Astrocyte of the spinal cord (primary cell): Measurements from ENCODE around the gene LGR5.

Source experiments
- DNase-seq: peaks from one replicate; pipeline ENCODE4 v3.0.0; 2011; ENCODE audit warnings: low read depth, low spot score
- H3K4me3 ChIP-seq: 2 replicates; pipeline ENCODE4 v1.5.1; 2011; ENCODE audit warnings: low read depth, mild to moderate bottlenecking, low read length, moderate library complexity
- CTCF ChIP-seq: IDR thresholded peaks from 2 replicates; pipeline ENCODE4 v1.5.1; 2012; ENCODE audit warnings: low read depth, mild to moderate bottlenecking, low read length, inconsistent platforms
- in situ Hi-C: cut with HindIII; loops from 2 replicates; pipeline ENCODE4 v1.10.0; 2017; ENCODE audit warnings: low sequenced_read_pairs

LGR5 gene

GRCh38 chr12:71452006-71452405, 12.4 kb downstream of the LGR5 start:
- H3K4me3 ChIP-seq = no peak overlapping the region
- TF ChIP-seq CTCF = no peak
- in situ Hi-C loops = no loop called here
- DNase-seq = no peak

GRCh38 chr12:71455028-71455737, 15.6 kb downstream of the LGR5 start:
- DNase-seq = no peak
- in situ Hi-C loops = no loop called here
- TF ChIP-seq CTCF = no peak
- H3K4me3 ChIP-seq = no peak overlapping the region

GRCh38 chr12:71456316-71456715, 16.7 kb downstream of the LGR5 start:
- TF ChIP-seq CTCF = no peak
- no peak overlapping the region for H3K4me3 ChIP-seq
- in situ Hi-C loops = no loop called here
- DNase-seq = no peak

GRCh38 chr12:71456990-71457389, 17.4 kb downstream of the LGR5 start:
- in situ Hi-C loops = no loop called here

GRCh38 chr12:71460318-71460717, 20.7 kb downstream of the LGR5 start:
- in situ Hi-C loops = no loop called here
- DNase-seq = no peak
- TF ChIP-seq CTCF = no peak

More at GRCh38 chr12:71456990-71457389, 17.4 kb downstream of the LGR5 start:
- no peak overlapping the region for H3K4me3 ChIP-seq
- no peak for TF ChIP-seq CTCF
- DNase-seq = no peak

GRCh38 chr12:71460850-71461609, 21.4 kb downstream of the LGR5 start:
- no peak for TF ChIP-seq CTCF

More at GRCh38 chr12:71460318-71460717, 20.7 kb downstream of the LGR5 start:
- no peak overlapping the region for H3K4me3 ChIP-seq

More at GRCh38 chr12:71460850-71461609, 21.4 kb downstream of the LGR5 start:
- no peak for DNase-seq
- H3K4me3 ChIP-seq = no peak overlapping the region
- in situ Hi-C loops = no loop called here
